Osteocyte (in vitro differentiated cells): ENCODE measurements around the gene PIK3CD. TPM values are rescaled to one million over a fixed set of nuclear protein-coding genes. Genes with fewer than 3 reads are reported as not detected.

Experiments used
- DNase-seq: peaks from one replicate; pipeline ENCODE4 v3.0.0; 2021; ENCODE audit warnings: mixed read lengths; ENCODE audit not compliant: unreplicated experiment; ENCODE audit errors: extremely low spot score
- H3K27ac Mint-ChIP-seq: one replicate; pipeline ENCODE4 v1.8.0; 2021; ENCODE audit warnings: mild to moderate bottlenecking, mixed read lengths; ENCODE audit not compliant: unreplicated experiment
- H3K27me3 Mint-ChIP-seq: one replicate; pipeline ENCODE4 v1.8.0; 2021; ENCODE audit warnings: mixed read lengths; ENCODE audit not compliant: unreplicated experiment
- H3K36me3 Mint-ChIP-seq: one replicate; pipeline ENCODE4 v1.8.0; 2021; ENCODE audit warnings: mixed read lengths; ENCODE audit not compliant: unreplicated experiment
- H3K4me1 Mint-ChIP-seq: one replicate; pipeline ENCODE4 v1.8.0; 2021; ENCODE audit warnings: mixed read lengths; ENCODE audit not compliant: unreplicated experiment
- H3K4me3 Mint-ChIP-seq: one replicate; pipeline ENCODE4 v1.8.0; 2021; ENCODE audit warnings: mild to moderate bottlenecking, moderate library complexity, mixed read lengths; ENCODE audit not compliant: unreplicated experiment
- H3K9me3 Mint-ChIP-seq: one replicate; pipeline ENCODE4 v1.8.0; 2021; ENCODE audit warnings: mixed read lengths; ENCODE audit not compliant: unreplicated experiment
- total RNA-seq: library from RNA; stranded (reverse); gene quantifications from 2 replicates; pipeline ENCODE4 v1.2.1, GENCODE V29; 2021
- TF ChIP-seq, protein P1 (sequence below): fragments of 200-600 bp; sonication (generic); IDR thresholded peaks from 2 replicates; pipeline ENCODE4 v1.5.0; 2021; ENCODE audit warnings: antibody characterized with exemption, mild to moderate bottlenecking, moderate library complexity

The PIK3CD gene
- total RNA-seq, 1 donor from 2014 or later, result 14.6 TPM

DNA sequence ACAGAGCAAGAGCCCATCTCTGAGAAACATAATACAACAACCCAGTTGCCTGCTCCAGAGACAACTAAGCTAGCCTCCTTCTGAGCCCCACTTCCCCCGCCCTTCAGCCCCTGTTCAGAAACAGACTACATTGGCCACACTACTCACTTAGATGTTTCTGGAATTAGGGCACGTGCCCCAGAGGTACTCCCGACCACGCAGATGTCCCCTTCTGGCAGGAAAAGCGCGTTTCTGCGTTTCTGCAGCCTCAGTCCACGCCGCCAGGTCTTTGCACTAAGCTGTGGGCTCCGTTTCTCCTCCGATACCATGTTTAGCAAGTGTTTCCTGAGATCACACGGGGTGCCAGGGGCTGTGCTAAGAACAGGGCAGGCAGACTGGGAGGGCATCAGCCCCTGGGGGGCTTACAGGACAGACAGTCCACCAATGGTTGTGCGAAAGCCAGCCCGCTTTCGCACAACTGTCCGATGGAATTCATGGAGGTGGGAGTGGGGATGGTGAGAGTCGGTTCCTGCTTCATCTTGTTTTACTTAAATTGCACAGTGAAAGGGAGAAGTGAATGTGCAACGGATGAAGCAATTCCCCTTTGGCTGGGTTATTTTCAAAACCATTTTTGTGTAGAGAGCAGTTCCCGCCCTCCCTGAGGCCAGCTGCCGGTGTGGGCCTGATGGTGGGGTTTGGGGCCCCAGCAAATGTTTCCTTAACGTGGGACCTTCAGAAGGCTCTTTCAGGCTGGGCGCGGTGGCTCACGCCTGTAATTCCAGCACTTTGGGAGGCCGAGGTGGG is 2.7 kb downstream of the PIK3CD start:
- no peak for DNase-seq
- peaks cover 8% of the 10 kb centered on the region for H3K4me1 Mint-ChIP-seq
- peaks cover 18% of the 10 kb centered on the region for H3K27me3 Mint-ChIP-seq
- H3K36me3 Mint-ChIP-seq, result no peaks in the 10 kb centered on the region
- H3K27ac Mint-ChIP-seq, result no peak overlapping the region
- TF ChIP-seq, protein P1, sequence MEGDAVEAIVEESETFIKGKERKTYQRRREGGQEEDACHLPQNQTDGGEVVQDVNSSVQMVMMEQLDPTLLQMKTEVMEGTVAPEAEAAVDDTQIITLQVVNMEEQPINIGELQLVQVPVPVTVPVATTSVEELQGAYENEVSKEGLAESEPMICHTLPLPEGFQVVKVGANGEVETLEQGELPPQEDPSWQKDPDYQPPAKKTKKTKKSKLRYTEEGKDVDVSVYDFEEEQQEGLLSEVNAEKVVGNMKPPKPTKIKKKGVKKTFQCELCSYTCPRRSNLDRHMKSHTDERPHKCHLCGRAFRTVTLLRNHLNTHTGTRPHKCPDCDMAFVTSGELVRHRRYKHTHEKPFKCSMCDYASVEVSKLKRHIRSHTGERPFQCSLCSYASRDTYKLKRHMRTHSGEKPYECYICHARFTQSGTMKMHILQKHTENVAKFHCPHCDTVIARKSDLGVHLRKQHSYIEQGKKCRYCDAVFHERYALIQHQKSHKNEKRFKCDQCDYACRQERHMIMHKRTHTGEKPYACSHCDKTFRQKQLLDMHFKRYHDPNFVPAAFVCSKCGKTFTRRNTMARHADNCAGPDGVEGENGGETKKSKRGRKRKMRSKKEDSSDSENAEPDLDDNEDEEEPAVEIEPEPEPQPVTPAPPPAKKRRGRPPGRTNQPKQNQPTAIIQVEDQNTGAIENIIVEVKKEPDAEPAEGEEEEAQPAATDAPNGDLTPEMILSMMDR, result no peak
- no peak overlapping the region for H3K4me3 Mint-ChIP-seq
- H3K9me3 Mint-ChIP-seq, result no peaks in the 10 kb centered on the region

DNA sequence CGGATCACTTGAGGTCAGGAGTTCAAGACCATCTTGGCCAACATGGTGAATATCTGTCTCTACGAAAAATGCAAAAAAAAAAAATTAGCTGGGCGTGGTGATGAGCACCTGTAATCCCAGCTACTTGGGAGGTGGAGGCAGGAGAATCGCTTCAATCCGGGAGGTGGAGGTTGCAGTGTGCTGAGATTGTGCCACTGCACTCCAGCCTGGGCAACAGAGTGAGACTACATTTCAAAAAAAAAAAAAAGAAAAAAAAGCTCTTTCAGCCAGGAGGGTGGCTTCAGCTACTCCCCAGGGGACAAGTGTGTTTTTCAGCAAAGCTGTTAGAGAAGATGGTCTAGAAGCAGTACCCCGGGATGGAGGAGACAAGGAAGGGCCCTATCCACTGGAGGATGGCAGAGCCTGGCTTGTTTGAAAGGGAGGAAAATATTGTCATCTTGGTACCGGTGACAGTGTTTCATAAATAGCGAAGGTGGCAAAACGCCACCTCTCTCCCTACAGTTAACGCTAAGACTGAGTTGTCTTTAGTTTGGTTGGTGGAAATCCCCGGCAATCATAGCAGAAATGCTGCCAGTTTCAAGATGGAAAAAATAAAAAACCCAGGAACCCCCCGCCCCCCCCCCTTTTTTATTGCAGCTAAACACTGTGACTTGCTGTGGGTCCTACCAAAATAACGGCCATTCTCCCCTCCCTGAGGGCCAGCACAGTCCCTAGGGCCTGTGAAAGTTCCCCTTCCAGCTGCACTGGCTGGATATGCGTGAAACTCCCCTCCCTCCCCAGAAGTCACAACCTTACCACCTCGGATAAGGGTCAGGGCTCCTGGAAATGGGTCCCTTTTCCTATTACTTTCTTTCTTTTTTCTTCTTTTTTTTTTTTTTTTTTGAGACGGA is 3.5 kb downstream of the PIK3CD start:
- no peaks in the 10 kb centered on the region for H3K36me3 Mint-ChIP-seq
- peaks cover 13% of the 10 kb centered on the region for H3K4me1 Mint-ChIP-seq
- H3K27ac Mint-ChIP-seq, result no peak overlapping the region
- H3K4me3 Mint-ChIP-seq, result no peak overlapping the region
- H3K27me3 Mint-ChIP-seq, result peaks cover 14% of the 10 kb centered on the region
- TF ChIP-seq, protein P1, result no peak
- H3K9me3 Mint-ChIP-seq, result no peaks in the 10 kb centered on the region
- DNase-seq, result no peak

DNA sequence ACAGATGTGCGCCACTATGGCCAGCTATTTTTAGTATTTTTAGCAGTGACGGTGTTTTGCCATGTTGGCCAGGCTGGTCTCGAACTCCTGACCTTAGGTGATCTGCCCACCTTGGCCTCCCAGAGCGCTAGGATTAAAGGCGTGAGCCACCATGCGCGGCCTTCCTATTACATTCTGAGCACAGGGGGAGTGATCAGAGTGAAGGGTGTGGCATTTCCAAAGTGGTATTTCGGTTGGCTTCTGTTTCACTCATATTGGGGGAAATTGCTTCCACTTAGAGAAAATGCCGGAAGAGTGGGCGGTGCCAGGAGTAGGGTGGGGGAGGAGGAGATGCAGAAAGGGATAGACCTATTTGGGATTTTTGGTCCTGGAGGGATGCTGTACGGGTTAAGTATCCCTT is 4.3 kb downstream of the PIK3CD start:
- TF ChIP-seq, protein P1, result no peak
- Mint-ChIP-seq H3K27me3 (peaks cover 6% of the 10 kb centered on the region), H3K9me3 (no peaks in the 10 kb centered on the region), H3K4me1 (peaks cover 14% of the 10 kb centered on the region), H3K4me3 (no peak overlapping the region), H3K27ac (no peak overlapping the region), H3K36me3 (no peaks in the 10 kb centered on the region)
- DNase-seq, result no peak

DNA sequence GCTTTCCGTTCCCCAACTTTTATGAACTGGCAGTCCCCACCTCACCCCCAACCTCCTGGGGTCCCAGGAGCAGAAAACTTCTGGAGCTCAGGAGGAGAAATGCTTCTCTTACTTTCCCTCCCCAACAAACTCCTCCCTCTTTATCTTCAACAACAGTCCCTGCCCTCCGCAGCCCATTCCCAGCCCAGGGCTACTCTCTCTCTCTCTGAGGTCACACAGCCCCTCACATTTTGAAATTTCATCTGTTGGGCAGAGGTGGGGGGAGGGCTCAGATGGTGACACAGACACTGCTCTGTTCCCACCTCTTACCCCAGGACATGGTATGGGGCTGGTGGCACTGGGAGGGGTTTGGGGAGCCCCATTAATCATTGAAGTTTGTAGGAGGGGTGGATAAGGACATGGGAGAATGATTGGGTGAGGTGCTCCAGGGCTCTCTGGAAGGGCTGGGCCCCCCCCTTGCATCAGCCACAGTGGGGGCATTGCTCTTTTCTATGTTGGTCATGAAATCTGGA is 6.0 kb downstream of the PIK3CD start:
- no peaks in the 10 kb centered on the region for H3K9me3 Mint-ChIP-seq
- H3K27me3 Mint-ChIP-seq, result no peaks in the 10 kb centered on the region
- TF ChIP-seq, protein P1, result no peak
- no peak for DNase-seq
- no peak overlapping the region for H3K27ac Mint-ChIP-seq
- H3K4me3 Mint-ChIP-seq, result no peak overlapping the region
- H3K36me3 Mint-ChIP-seq, result no peaks in the 10 kb centered on the region
- peaks cover 7% of the 10 kb centered on the region for H3K4me1 Mint-ChIP-seq

DNA sequence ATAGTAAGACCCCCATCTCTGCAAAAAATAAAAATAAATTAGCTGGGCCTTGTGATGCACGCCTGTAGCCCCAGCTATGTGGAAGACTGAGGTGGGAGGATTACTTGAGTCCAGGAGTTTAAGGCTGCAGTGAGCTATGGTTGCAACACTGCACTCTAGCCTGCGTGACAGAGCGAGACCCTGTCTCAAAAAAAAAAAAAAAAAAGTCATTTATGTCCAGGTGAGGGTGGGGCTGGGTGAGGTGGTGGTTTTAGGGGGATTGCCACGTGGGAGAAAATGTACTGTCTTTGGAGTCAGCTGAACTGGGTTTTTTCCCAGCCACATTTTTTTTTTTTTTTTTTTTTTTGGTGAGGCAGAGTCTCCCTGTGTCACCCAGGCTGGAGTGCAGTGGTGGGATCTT is 6.7 kb downstream of the PIK3CD start:
- DNase-seq, result no peak

More for the DNA sequence above, 6.7 kb downstream of the PIK3CD start:
- no peak overlapping the region for H3K4me3 Mint-ChIP-seq
- no peaks in the 10 kb centered on the region for H3K9me3 Mint-ChIP-seq
- H3K27me3 Mint-ChIP-seq, result no peaks in the 10 kb centered on the region
- H3K4me1 Mint-ChIP-seq, result peaks cover 7% of the 10 kb centered on the region
- TF ChIP-seq, protein P1, result no peak
- no peak overlapping the region for H3K27ac Mint-ChIP-seq
- H3K36me3 Mint-ChIP-seq, result no peaks in the 10 kb centered on the region
